ENCODE data around the gene KITLG.

The KITLG gene

GRCh38 chr12:88590851-88591250, 10.6 kb upstream of the KITLG start:
- H3K27ac Mint-ChIP-seq: no peak overlapping the region
- no peaks in the 10 kb centered on the region for H3K4me1 Mint-ChIP-seq
- ATAC-seq: no peak
- H3K4me3 Mint-ChIP-seq: no peak overlapping the region
- H3K27me3 Mint-ChIP-seq: no peaks in the 10 kb centered on the region
- peaks cover 5% of the 10 kb centered on the region for H3K9me3 Mint-ChIP-seq
- H3K36me3 Mint-ChIP-seq: no peaks in the 10 kb centered on the region

- no peak for ATAC-seq
- Mint-ChIP-seq H3K9me3 (peaks cover 11% of the 10 kb centered on the region), H3K27ac (no peak overlapping the region), H3K4me1 (peaks cover 4% of the 10 kb centered on the region), H3K36me3 (no peaks in the 10 kb centered on the region), H3K27me3 (peaks cover 4% of the 10 kb centered on the region), H3K4me3 (no peak overlapping the region)
These were observed 4.8 kb upstream of the KITLG start for GRCh38 chr12:88585077-88585476.

- peaks cover 3% of the 10 kb centered on the region for H3K9me3 Mint-ChIP-seq
- H3K4me3 Mint-ChIP-seq: no peak overlapping the region
- no peak overlapping the region for H3K27ac Mint-ChIP-seq
- H3K27me3 Mint-ChIP-seq: peaks cover 23% of the 10 kb centered on the region
- H3K4me1 Mint-ChIP-seq: peaks cover 10% of the 10 kb centered on the region
- no peaks in the 10 kb centered on the region for H3K36me3 Mint-ChIP-seq
- no peak for ATAC-seq
These were observed 645 bp downstream of the KITLG start for GRCh38 chr12:88579601-88580050.

GRCh38 chr12:88579161-88579517, 1.1 kb downstream of the KITLG start:
- H3K36me3 Mint-ChIP-seq: no peaks in the 10 kb centered on the region
- H3K27me3 Mint-ChIP-seq: peaks cover 23% of the 10 kb centered on the region
- H3K4me1 Mint-ChIP-seq: peaks cover 10% of the 10 kb centered on the region
- H3K27ac Mint-ChIP-seq: no peak overlapping the region
- H3K4me3 Mint-ChIP-seq: no peak overlapping the region
- ATAC-seq: no peak
- H3K9me3 Mint-ChIP-seq: peaks cover 3% of the 10 kb centered on the region

GRCh38 chr12:88578276-88579160, 1.8 kb downstream of the KITLG start:
- Mint-ChIP-seq H3K4me3 (no peak overlapping the region), H3K4me1 (peaks cover 10% of the 10 kb centered on the region)
- no peak for ATAC-seq

GRCh38 chr12:88577537-88577936, 2.7 kb downstream of the KITLG start:
- Mint-ChIP-seq H3K27me3 (peaks cover 23% of the 10 kb centered on the region), H3K4me1 (peaks cover 10% of the 10 kb centered on the region), H3K4me3 (no peak overlapping the region), H3K9me3 (no peaks in the 10 kb centered on the region), H3K36me3 (no peaks in the 10 kb centered on the region), H3K27ac (no peak overlapping the region)
- ATAC-seq: no peak

More at GRCh38 chr12:88578276-88579160, 1.8 kb downstream of the KITLG start:
- Mint-ChIP-seq H3K27ac (no peak overlapping the region), H3K27me3 (peaks cover 23% of the 10 kb centered on the region), H3K36me3 (no peaks in the 10 kb centered on the region), H3K9me3 (peaks cover 3% of the 10 kb centered on the region)

GRCh38 chr12:88576866-88577265, 3.4 kb downstream of the KITLG start:
- Mint-ChIP-seq H3K9me3 (no peaks in the 10 kb centered on the region), H3K27ac (no peak overlapping the region), H3K36me3 (no peaks in the 10 kb centered on the region), H3K4me3 (no peak overlapping the region), H3K4me1 (peaks cover 10% of the 10 kb centered on the region), H3K27me3 (peaks cover 23% of the 10 kb centered on the region)
- ATAC-seq: no peak

- Mint-ChIP-seq H3K9me3 (no peaks in the 10 kb centered on the region), H3K27me3 (peaks cover 23% of the 10 kb centered on the region), H3K4me1 (peaks cover 10% of the 10 kb centered on the region), H3K36me3 (no peaks in the 10 kb centered on the region), H3K4me3 (no peak overlapping the region), H3K27ac (no peak overlapping the region)
- no peak for ATAC-seq
These were observed 4.8 kb downstream of the KITLG start for GRCh38 chr12:88575361-88575970.

- H3K9me3 Mint-ChIP-seq: no peaks in the 10 kb centered on the region
- H3K27ac Mint-ChIP-seq: no peak overlapping the region
- H3K4me1 Mint-ChIP-seq: no peaks in the 10 kb centered on the region
- peaks cover 11% of the 10 kb centered on the region for H3K27me3 Mint-ChIP-seq
- ATAC-seq: peak; percentile 45
- H3K36me3 Mint-ChIP-seq: no peaks in the 10 kb centered on the region
- no peak overlapping the region for H3K4me3 Mint-ChIP-seq
These were observed 6.0 kb downstream of the KITLG start for GRCh38 chr12:88574278-88574677.

- Mint-ChIP-seq H3K36me3 (no peaks in the 10 kb centered on the region), H3K27me3 (peaks cover 5% of the 10 kb centered on the region), H3K4me3 (no peak overlapping the region), H3K27ac (no peak overlapping the region), H3K4me1 (no peaks in the 10 kb centered on the region), H3K9me3 (no peaks in the 10 kb centered on the region)
- ATAC-seq: no peak
These were observed 6.7 kb downstream of the KITLG start for GRCh38 chr12:88573583-88573982.

GRCh38 chr12:88572781-88573549, 7.3 kb downstream of the KITLG start:
- Mint-ChIP-seq H3K4me3 (no peak overlapping the region), H3K27me3 (no peaks in the 10 kb centered on the region), H3K9me3 (no peaks in the 10 kb centered on the region), H3K36me3 (no peaks in the 10 kb centered on the region), H3K4me1 (no peaks in the 10 kb centered on the region), H3K27ac (no peak overlapping the region)
- ATAC-seq: no peak

- Mint-ChIP-seq H3K27me3 (no peaks in the 10 kb centered on the region), H3K9me3 (no peaks in the 10 kb centered on the region), H3K27ac (no peak overlapping the region), H3K4me3 (no peak overlapping the region), H3K4me1 (no peaks in the 10 kb centered on the region), H3K36me3 (no peaks in the 10 kb centered on the region)
- no peak for ATAC-seq
These were observed 8.7 kb downstream of the KITLG start for GRCh38 chr12:88571543-88571942.

- Mint-ChIP-seq H3K4me1 (no peaks in the 10 kb centered on the region), H3K9me3 (no peaks in the 10 kb centered on the region), H3K27ac (no peak overlapping the region), H3K36me3 (no peaks in the 10 kb centered on the region), H3K4me3 (no peak overlapping the region), H3K27me3 (no peaks in the 10 kb centered on the region)
- ATAC-seq: no peak
These were observed 10.2 kb downstream of the KITLG start for GRCh38 chr12:88570103-88570502.

- no peak for ATAC-seq
- Mint-ChIP-seq H3K4me1 (no peaks in the 10 kb centered on the region), H3K27ac (no peak overlapping the region), H3K4me3 (no peak overlapping the region), H3K9me3 (peaks cover 3% of the 10 kb centered on the region), H3K36me3 (no peaks in the 10 kb centered on the region), H3K27me3 (no peaks in the 10 kb centered on the region)
These were observed 13.8 kb downstream of the KITLG start for GRCh38 chr12:88566430-88566829.

GRCh38 chr12:88562846-88563582, 17.3 kb downstream of the KITLG start:
- Mint-ChIP-seq H3K4me3 (no peak overlapping the region), H3K9me3 (peaks cover 3% of the 10 kb centered on the region), H3K27me3 (no peaks in the 10 kb centered on the region), H3K4me1 (no peaks in the 10 kb centered on the region), H3K36me3 (no peaks in the 10 kb centered on the region), H3K27ac (no peak overlapping the region)
- ATAC-seq: no peak

All from stimulated activated memory B cell treated with anti-CD40 and anti-IgM and Interleukin-4, amounts not matched to agents 10 μg/mL and 1 μg/mL and 100 μg/mL, for 72 hours (primary cell).